Measurements from ENCODE around the gene ZCRB1. TPM values are rescaled to one million over a fixed set of nuclear protein-coding genes. Genes with fewer than 3 reads are reported as not detected.

Gene ZCRB1
- total RNA-seq, 1 donor from 2014 or later, result 38.0 TPM

DNA sequence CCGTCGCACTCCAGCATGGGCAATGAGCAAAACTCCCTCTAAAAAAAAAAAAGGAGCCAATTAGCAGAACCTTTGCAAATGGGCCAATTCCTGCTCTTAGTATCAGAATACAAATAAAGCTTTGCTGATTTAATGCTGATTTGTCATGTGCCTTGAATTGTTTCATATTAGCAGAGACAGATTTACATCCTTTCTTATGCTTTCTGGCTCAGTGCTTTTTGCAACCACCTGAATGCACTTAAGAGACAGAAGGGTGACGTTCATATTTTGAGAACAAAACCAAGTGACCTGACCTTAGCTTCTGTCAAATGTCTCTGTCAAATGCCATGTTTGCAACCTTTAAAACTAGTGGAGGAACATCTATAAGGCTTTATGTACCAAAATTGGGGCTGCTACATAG is 44.0 kb downstream of the ZCRB1 start:
- TF ChIP-seq CTCF (IDR thresholded peaks at IDR 0.05; ENCODE audit: insufficient read depth, low read length, poor library complexity, severe bottlenecking), result no peak
- no peak overlapping the region for H3K4me3 ChIP-seq (ENCODE audit: low read depth, low read length)
- DNase-seq (ENCODE audit: low read depth), result no peak
- H3K27me3 ChIP-seq (ENCODE audit: control insufficient read depth, insufficient read depth, low read length), result no peaks in the 10 kb centered on the region
- H3K36me3 ChIP-seq (ENCODE audit: control insufficient read depth, insufficient read depth, low read length), result no peaks in the 10 kb centered on the region

GRCh38 chr12:42281278-42281677 is 44.6 kb downstream of the ZCRB1 start:
- no peak overlapping the region for H3K4me3 ChIP-seq (ENCODE audit: low read depth, low read length)
- no peak for DNase-seq (ENCODE audit: low read depth)
- H3K36me3 ChIP-seq (ENCODE audit: control insufficient read depth, insufficient read depth, low read length), result no peaks in the 10 kb centered on the region
- TF ChIP-seq CTCF (IDR thresholded peaks at IDR 0.05; ENCODE audit: insufficient read depth, low read length, poor library complexity, severe bottlenecking), result no peak
- H3K27me3 ChIP-seq (ENCODE audit: control insufficient read depth, insufficient read depth, low read length), result no peaks in the 10 kb centered on the region

- Histone ChIP-seq H3K27me3 (ENCODE audit: control insufficient read depth, insufficient read depth, low read length) (no peaks in the 10 kb centered on the region), H3K4me3 (ENCODE audit: low read depth, low read length) (no peak overlapping the region), H3K36me3 (ENCODE audit: control insufficient read depth, insufficient read depth, low read length) (no peaks in the 10 kb centered on the region)
- TF ChIP-seq CTCF (IDR thresholded peaks at IDR 0.05; ENCODE audit: insufficient read depth, low read length, poor library complexity, severe bottlenecking), result no peak
- DNase-seq (ENCODE audit: low read depth), result no peak
Observed at GRCh38 chr12:42278128-42278510, 47.8 kb downstream of the ZCRB1 start.

- DNase-seq (ENCODE audit: low read depth), result no peak
- no peak for TF ChIP-seq CTCF (IDR thresholded peaks at IDR 0.05; ENCODE audit: insufficient read depth, low read length, poor library complexity, severe bottlenecking)
- no peak overlapping the region for H3K4me3 ChIP-seq (ENCODE audit: low read depth, low read length)
- H3K36me3 ChIP-seq (ENCODE audit: control insufficient read depth, insufficient read depth, low read length), result no peaks in the 10 kb centered on the region
- H3K27me3 ChIP-seq (ENCODE audit: control insufficient read depth, insufficient read depth, low read length), result no peaks in the 10 kb centered on the region
Observed at GRCh38 chr12:42277396-42278127, 48.3 kb downstream of the ZCRB1 start.

DNA sequence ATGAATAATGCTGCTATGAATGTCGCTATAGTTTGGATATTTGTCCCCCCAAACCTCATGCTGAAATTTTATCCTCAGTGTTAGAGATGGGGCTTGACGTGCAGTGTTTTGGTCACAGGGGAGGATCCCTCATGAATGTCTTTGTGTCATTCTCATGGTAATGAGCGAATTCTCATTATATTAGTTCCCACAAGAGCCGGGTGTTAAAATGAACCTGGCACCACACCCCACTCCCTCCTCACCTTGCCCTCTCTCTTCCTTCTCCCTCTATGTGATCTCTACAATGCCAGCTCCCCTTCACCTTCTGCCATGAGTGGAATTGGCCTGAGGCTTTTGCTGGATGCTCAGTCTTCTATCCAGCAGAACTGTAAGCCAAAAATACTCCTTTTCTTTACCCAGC is 50.4 kb downstream of the ZCRB1 start:
- no peak for TF ChIP-seq CTCF (IDR thresholded peaks at IDR 0.05; ENCODE audit: insufficient read depth, low read length, poor library complexity, severe bottlenecking)
- no peaks in the 10 kb centered on the region for H3K27me3 ChIP-seq (ENCODE audit: control insufficient read depth, insufficient read depth, low read length)
- H3K4me3 ChIP-seq (ENCODE audit: low read depth, low read length), result no peak overlapping the region
- no peaks in the 10 kb centered on the region for H3K36me3 ChIP-seq (ENCODE audit: control insufficient read depth, insufficient read depth, low read length)
- no peak for DNase-seq (ENCODE audit: low read depth)

GRCh38 chr12:42273706-42274105 is 52.2 kb downstream of the ZCRB1 start:
- Histone ChIP-seq H3K27me3 (ENCODE audit: control insufficient read depth, insufficient read depth, low read length) (no peaks in the 10 kb centered on the region), H3K36me3 (ENCODE audit: control insufficient read depth, insufficient read depth, low read length) (no peaks in the 10 kb centered on the region), H3K4me3 (ENCODE audit: low read depth, low read length) (no peak overlapping the region)
- no peak for DNase-seq (ENCODE audit: low read depth)
- TF ChIP-seq CTCF (IDR thresholded peaks at IDR 0.05; ENCODE audit: insufficient read depth, low read length, poor library complexity, severe bottlenecking), result no peak

Data from kidney epithelial cell (primary cell).